ENCODE data around the gene IL27RA.
A peak's percentile ranks its signal among the peaks of the same experiment; 100 is the strongest.

The IL27RA gene

DNA sequence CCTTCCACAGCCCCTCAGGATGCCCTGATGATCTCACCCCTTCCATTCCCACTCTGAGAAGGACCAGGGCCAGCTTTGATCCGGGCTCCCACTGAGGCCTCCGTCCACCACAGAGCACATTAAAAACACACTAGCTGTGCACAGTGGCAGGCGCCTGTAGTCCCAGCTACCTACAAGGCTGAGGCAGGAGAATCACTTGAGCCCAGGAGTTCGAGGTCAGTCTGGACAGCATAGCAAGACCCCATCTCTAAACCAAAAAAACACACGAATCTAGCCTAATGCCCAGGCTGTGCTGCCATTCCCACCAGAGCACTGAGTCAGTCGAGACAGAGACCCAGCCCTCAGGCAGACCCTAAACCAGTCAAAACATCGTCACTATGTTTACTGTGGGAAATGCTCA lies 39.5 kb upstream of the IL27RA start:
- Histone ChIP-seq H3K9me3 (ENCODE audit: control insufficient read depth, low read length) (no peaks in the 10 kb centered on the region), H3K36me3 (ENCODE audit: control insufficient read depth, insufficient read depth, low read length) (peaks cover 10% of the 10 kb centered on the region), H3K4me3 (ENCODE audit: low read length) (no peak overlapping the region), H3K27me3 (ENCODE audit: control insufficient read depth, insufficient read depth, low read length) (no peaks in the 10 kb centered on the region), H3K4me1 (ENCODE audit: control insufficient read depth, insufficient read depth, low read length) (peaks cover 8% of the 10 kb centered on the region), H3K9ac (ENCODE audit: low read length) (no peak overlapping the region)

DNA sequence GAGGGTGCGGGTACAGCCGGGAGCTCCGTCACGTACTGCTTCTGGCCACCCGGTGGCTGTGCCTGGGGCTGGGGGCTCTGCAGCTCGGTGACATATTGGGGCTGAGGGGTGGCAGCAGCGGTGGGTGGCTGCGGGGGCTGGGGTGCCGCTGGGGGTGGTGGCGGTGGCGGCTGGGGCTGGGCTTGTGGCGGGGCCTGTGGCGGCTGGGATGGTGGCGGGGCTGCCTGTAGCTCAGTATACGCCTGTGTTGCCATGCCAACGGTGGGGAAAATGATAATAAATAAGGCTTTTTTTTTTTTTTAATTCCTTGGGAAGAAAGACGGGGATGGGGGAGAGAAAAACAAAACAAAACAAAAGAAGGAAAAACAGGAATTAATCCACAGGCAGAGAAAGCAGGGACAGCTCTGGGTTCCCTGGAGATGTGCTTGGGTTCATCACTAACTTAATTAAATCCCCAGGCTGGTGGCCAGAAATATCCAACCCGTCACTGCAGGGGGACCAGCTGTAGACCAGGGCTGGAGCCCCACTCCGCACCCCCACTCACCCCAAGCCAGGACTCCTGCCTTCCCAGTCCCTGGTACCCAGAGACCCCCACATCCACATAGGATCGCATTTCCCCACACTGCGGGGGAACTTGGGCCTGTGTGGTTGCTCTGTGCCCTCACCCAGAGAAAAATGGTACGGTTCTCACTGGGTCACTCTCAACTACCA lies 37.8 kb upstream of the IL27RA start:
- Histone ChIP-seq H3K9me3 (ENCODE audit: control insufficient read depth, low read length) (no peaks in the 10 kb centered on the region), H3K27me3 (ENCODE audit: control insufficient read depth, insufficient read depth, low read length) (no peaks in the 10 kb centered on the region), H3K36me3 (ENCODE audit: control insufficient read depth, insufficient read depth, low read length) (peaks cover 10% of the 10 kb centered on the region), H3K4me1 (ENCODE audit: control insufficient read depth, insufficient read depth, low read length) (peaks cover 14% of the 10 kb centered on the region), H3K4me3 (ENCODE audit: low read length) (no peak overlapping the region), H3K9ac (ENCODE audit: low read length) (no peak overlapping the region)

GRCh38 chr19:13995017-13995728 lies 36.4 kb upstream of the IL27RA start:
- Histone ChIP-seq H3K36me3 (ENCODE audit: control insufficient read depth, insufficient read depth, low read length) (peaks cover 10% of the 10 kb centered on the region), H3K9ac (ENCODE audit: low read length) (no peak overlapping the region), H3K4me1 (ENCODE audit: control insufficient read depth, insufficient read depth, low read length) (peaks cover 15% of the 10 kb centered on the region), H3K9me3 (ENCODE audit: control insufficient read depth, low read length) (no peaks in the 10 kb centered on the region), H3K4me3 (ENCODE audit: low read length) (no peak overlapping the region), H3K27me3 (ENCODE audit: control insufficient read depth, insufficient read depth, low read length) (no peaks in the 10 kb centered on the region)

DNA sequence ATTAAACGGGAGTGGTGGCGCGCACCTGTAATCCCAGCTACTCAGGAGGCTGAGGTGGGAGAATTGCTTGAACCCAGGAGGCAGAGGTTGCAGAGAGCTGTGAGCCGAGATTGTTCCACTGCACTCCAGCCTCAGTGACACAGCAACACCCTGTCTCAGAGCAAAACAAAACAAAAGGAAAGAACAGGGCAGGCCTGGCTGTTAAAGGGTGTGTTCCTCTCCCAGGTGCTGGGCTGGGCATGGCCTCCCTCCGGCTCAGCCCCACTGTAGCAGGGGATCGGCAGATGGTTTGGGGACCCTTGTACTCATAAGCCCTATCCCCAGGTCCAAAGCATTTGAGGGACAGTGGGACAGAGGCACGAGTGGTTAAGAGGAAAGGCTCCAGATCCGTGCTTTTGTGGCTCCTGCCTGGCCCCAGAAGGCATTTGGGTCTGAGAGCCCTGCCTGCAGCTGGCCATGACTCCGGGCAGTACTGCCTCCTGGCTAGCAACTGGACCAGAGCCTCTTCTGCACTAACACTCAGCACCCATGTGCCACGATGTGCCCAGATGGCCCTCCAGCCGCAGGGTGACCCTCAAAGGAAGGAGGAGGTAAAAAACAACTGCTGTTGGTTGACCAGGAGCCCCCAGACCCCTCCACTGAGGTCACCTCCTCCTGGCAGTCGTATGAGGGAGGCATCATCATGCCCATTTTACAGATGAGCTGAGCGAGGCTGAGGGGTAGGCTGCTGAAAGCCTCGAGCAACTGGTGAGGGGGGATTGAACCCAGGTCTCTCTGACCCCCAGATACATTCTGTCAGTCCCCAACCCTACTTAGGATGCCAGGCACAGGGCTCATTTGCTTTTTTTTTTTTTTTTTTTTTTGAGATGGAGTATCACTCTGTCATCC lies 35.4 kb upstream of the IL27RA start:
- Histone ChIP-seq H3K4me3 (ENCODE audit: low read length) (no peak overlapping the region), H3K36me3 (ENCODE audit: control insufficient read depth, insufficient read depth, low read length) (peaks cover 15% of the 10 kb centered on the region), H3K4me1 (ENCODE audit: control insufficient read depth, insufficient read depth, low read length) (peaks cover 15% of the 10 kb centered on the region), H3K27me3 (ENCODE audit: control insufficient read depth, insufficient read depth, low read length) (no peaks in the 10 kb centered on the region), H3K9me3 (ENCODE audit: control insufficient read depth, low read length) (no peaks in the 10 kb centered on the region), H3K9ac (ENCODE audit: low read length) (no peak overlapping the region)

DNA sequence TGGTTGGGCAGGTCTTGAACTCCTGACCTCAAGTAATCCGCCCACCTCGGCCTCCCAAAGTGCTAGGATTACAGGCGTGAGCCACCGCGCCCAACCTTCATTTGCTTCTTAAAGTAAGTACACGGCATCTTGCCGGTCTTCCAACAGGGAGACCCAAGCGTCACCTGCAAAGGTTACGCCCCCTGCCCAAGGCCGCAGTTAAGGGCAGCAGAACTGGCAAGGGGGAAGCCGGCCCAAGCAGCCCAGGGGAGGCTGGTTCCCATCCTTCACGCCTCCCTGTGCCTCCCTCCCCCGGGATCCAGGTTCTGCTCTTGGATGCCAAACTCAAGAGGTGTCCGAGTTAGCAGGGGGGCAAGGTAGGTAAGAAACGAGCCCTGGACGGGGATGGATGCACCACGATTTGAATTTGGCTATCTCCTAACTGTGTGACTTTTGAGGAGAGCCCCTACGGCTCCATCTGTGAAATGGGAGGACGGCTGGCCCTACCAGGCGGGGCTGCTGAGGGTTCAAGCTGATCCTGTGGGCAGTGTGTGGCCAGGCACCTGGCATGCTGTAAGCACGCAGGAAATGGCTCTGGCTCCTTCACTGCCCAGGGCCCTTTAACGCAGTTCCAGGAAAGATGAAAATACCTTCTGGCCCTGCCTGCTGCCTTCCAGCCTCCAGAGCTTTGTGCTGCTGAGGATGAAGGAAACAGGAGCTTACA lies 34.5 kb upstream of the IL27RA start:
- Histone ChIP-seq H3K9ac (ENCODE audit: low read length) (no peak overlapping the region), H3K4me3 (ENCODE audit: low read length) (no peak overlapping the region), H3K36me3 (ENCODE audit: control insufficient read depth, insufficient read depth, low read length) (peaks cover 11% of the 10 kb centered on the region), H3K9me3 (ENCODE audit: control insufficient read depth, low read length) (no peaks in the 10 kb centered on the region), H3K27me3 (ENCODE audit: control insufficient read depth, insufficient read depth, low read length) (no peaks in the 10 kb centered on the region), H3K4me1 (ENCODE audit: control insufficient read depth, insufficient read depth, low read length) (peaks cover 15% of the 10 kb centered on the region)

DNA sequence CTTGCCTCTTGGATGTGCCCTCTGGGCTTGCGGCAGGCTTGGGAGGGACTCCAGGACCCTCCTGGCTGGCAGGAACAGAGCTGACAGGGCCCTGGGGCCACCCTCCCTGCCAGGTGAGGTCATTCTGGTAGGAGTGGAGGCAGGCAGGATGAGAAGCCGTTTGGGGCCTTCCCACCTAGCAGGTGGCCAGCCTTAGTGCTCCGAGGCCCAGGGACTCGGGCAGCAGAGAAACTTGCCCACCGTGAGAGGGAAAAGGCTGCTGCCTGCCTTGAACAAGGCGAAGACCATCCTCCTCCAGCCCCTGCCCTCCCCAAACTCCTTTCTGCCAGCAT lies 34.0 kb upstream of the IL27RA start:
- Histone ChIP-seq H3K9ac (ENCODE audit: low read length) (no peak overlapping the region), H3K36me3 (ENCODE audit: control insufficient read depth, insufficient read depth, low read length) (peaks cover 6% of the 10 kb centered on the region), H3K27me3 (ENCODE audit: control insufficient read depth, insufficient read depth, low read length) (no peaks in the 10 kb centered on the region), H3K4me1 (ENCODE audit: control insufficient read depth, insufficient read depth, low read length) (peaks cover 16% of the 10 kb centered on the region), H3K4me3 (ENCODE audit: low read length) (no peak overlapping the region), H3K9me3 (ENCODE audit: control insufficient read depth, low read length) (no peaks in the 10 kb centered on the region)

DNA sequence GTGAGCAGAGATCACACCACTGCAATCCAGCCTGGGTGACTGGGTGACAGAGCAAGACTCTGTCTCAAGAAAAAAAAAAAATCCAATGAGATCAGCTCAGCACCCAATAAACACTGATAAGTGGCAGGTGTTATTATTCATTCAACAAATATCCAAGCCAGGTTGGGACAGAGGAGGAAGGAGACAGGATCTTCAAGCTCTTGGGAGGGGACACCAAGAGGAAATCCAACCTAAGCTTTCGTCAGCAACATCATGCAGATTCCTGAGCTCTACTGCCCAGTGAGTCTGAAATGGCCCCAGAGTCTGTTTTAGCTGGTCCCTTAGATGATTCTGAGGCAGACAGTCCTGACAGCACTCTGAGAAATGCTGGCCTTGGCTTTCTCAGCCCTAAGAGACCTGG lies 33.1 kb upstream of the IL27RA start:
- peaks cover 24% of the 10 kb centered on the region for H3K4me1 ChIP-seq (ENCODE audit: control insufficient read depth, insufficient read depth, low read length)
- no peaks in the 10 kb centered on the region for H3K27me3 ChIP-seq (ENCODE audit: control insufficient read depth, insufficient read depth, low read length)
- H3K36me3 ChIP-seq (ENCODE audit: control insufficient read depth, insufficient read depth, low read length) = peaks cover 4% of the 10 kb centered on the region
- no peaks in the 10 kb centered on the region for H3K9me3 ChIP-seq (ENCODE audit: control insufficient read depth, low read length)
- no peak overlapping the region for H3K9ac ChIP-seq (ENCODE audit: low read length)
- no peak overlapping the region for H3K4me3 ChIP-seq (ENCODE audit: low read length)

DNA sequence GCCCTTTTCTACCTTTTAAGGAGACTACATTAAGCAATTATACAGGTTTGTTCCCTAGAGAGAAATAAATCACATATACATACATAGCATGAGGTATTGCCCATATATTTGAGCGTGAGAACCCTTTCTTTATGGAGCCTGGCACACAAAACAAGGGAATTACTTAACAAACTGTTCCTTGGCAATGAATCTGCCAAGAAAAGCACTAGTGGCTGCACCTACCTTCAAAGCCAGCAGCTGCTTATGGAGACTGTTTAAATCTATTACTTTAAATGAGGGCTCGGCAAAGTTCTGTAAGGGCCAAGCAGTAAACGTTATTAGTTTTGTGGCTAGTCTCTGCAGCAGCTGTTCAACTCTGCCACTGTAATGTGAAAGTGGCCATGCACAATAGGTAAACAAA lies 32.5 kb upstream of the IL27RA start:
- Histone ChIP-seq H3K9ac (ENCODE audit: low read length) (no peak overlapping the region), H3K27me3 (ENCODE audit: control insufficient read depth, insufficient read depth, low read length) (no peaks in the 10 kb centered on the region), H3K9me3 (ENCODE audit: control insufficient read depth, low read length) (no peaks in the 10 kb centered on the region), H3K4me1 (ENCODE audit: control insufficient read depth, insufficient read depth, low read length) (peaks cover 30% of the 10 kb centered on the region), H3K4me3 (ENCODE audit: low read length) (no peak overlapping the region), H3K36me3 (ENCODE audit: control insufficient read depth, insufficient read depth, low read length) (peaks cover 4% of the 10 kb centered on the region)

DNA sequence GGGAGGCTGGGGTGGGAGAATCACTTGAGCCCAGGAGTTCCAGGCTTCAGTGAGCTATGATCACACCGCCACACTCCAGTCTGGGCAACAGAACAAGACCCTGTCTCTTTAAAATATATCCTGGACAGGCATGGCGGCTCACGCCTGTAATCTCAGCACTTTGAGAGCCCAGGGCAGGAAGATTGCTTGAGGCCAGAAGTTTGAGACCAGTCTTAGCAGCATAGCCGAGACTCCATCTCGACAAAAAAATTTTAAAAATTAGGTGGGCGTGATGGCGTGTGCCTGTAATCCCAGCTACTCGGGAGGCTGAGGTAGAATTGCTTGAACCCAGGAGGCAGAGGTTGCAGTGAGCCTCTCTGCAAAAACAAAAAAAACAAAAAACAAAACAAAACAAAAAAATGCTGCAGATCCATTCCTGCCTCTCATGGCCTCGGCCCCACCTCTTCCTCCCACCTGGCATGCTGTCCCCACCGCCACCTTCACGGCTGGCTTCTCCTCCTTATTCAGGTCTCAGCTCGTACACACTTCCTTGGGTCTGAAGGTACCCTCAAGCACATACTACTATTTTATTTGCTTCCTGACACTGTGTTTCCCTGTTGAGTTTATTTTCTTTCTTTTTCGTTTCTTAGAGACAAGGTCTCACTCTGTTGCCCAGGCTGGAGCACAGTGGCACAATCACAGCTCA lies 30.7 kb upstream of the IL27RA start:
- Histone ChIP-seq H3K4me1 (ENCODE audit: control insufficient read depth, insufficient read depth, low read length) (peaks cover 42% of the 10 kb centered on the region), H3K4me3 (ENCODE audit: low read length) (no peak overlapping the region), H3K36me3 (ENCODE audit: control insufficient read depth, insufficient read depth, low read length) (peaks cover 4% of the 10 kb centered on the region), H3K27me3 (ENCODE audit: control insufficient read depth, insufficient read depth, low read length) (no peaks in the 10 kb centered on the region), H3K9ac (ENCODE audit: low read length) (no peak overlapping the region), H3K9me3 (ENCODE audit: control insufficient read depth, low read length) (no peaks in the 10 kb centered on the region)

GRCh38 chr19:14002571-14003250 lies 28.9 kb upstream of the IL27RA start:
- no peaks in the 10 kb centered on the region for H3K9me3 ChIP-seq (ENCODE audit: control insufficient read depth, low read length)
- peaks cover 39% of the 10 kb centered on the region for H3K4me1 ChIP-seq (ENCODE audit: control insufficient read depth, insufficient read depth, low read length)
- H3K27me3 ChIP-seq (ENCODE audit: control insufficient read depth, insufficient read depth, low read length) = no peaks in the 10 kb centered on the region
- peak overlapping the region; percentile 24 for H3K9ac ChIP-seq (ENCODE audit: low read length)
- no peak overlapping the region for H3K4me3 ChIP-seq (ENCODE audit: low read length)
- H3K36me3 ChIP-seq (ENCODE audit: control insufficient read depth, insufficient read depth, low read length) = peaks cover 4% of the 10 kb centered on the region
